ENCODE results near the gene PPP6R1. TPM values are rescaled to one million over a fixed set of nuclear protein-coding genes. Genes with fewer than 3 reads are reported as not detected.

The PPP6R1 gene
- polyA plus RNA-seq, 3 donors, result 16.9 to 91.3 (median 22.0) TPM

DNA sequence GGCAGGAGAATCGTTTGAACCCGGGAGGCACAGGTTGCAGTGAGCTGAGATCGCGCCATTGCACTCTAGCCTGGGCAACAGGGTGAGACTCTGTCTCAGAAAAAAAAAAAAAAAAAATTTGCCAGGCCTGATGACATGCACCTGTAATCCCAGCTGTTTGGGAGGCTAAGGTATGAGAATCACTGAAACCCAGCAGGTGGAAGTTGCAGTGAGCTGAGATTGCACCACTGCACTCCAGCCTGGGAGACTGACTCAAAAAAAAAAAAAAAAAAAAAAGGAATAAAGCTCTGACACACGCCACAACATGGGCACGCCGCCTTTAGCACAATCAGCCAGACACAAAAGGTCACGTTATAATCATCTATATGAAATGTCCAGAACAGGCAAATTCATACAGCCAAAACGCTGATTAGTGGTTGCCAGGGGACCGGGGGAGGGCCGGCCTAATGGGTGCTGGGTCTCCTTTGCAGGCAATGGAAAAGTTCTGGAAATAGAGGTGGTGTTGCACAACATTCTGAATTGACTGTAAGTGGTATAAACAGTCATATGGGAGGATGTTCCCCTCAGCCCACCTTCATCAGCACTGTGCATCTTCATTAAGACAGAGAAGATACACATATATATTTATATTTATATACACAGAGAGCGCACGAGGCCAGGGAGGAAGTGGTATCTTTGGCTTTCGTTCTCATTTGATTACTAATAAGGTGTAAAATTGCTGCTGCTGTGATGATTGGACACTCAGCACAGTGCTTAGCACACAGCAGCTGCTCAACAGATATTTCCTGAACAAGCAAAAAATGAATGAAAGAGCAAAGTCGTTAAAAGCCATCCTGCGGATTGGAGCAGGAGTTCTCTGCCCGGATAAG is 17.3 kb upstream of the PPP6R1 start:
- WGBS (ENCODE audit: insufficient coverage), result 95% methylated on average over 7 of the region's 17 CpGs
- TF ChIP-seq, protein P1, sequence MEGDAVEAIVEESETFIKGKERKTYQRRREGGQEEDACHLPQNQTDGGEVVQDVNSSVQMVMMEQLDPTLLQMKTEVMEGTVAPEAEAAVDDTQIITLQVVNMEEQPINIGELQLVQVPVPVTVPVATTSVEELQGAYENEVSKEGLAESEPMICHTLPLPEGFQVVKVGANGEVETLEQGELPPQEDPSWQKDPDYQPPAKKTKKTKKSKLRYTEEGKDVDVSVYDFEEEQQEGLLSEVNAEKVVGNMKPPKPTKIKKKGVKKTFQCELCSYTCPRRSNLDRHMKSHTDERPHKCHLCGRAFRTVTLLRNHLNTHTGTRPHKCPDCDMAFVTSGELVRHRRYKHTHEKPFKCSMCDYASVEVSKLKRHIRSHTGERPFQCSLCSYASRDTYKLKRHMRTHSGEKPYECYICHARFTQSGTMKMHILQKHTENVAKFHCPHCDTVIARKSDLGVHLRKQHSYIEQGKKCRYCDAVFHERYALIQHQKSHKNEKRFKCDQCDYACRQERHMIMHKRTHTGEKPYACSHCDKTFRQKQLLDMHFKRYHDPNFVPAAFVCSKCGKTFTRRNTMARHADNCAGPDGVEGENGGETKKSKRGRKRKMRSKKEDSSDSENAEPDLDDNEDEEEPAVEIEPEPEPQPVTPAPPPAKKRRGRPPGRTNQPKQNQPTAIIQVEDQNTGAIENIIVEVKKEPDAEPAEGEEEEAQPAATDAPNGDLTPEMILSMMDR (IDR thresholded peaks at IDR 0.05), result no peak
- intact Hi-C loops (cut with micrococcal nuclease), result no loop called here
- Histone ChIP-seq H3K27ac (ENCODE audit: low read depth in 1 of 2, low read length in 2 of 2) (peak overlapping the region; percentile 59 to 69), H4K20me1 (ENCODE audit: insufficient read depth, low read length) (no peaks in the 10 kb centered on the region), H3K4me3 (replicated peaks in 1 of 3; ENCODE audit: low read depth in 2 of 3, low read length in 3 of 3) (peak overlapping the region in 1 of 3 experiments; percentile 19), H3K36me3 (replicated peaks in 1 of 2; ENCODE audit: control insufficient read depth in 1 of 2, insufficient read depth in 2 of 2, low read length in 2 of 2) (peaks cover 7 to 30% of the 10 kb centered on the region in 2 donors), H3K27me3 (ENCODE audit: control insufficient read depth in 2 of 2, insufficient read depth in 2 of 2, low read length in 2 of 2) (no peaks in the 10 kb centered on the region), H3K4me1 (ENCODE audit: control insufficient read depth in 1 of 2, insufficient read depth in 2 of 2, low read length in 2 of 2) (peaks cover 30 to 39% of the 10 kb centered on the region in 2 donors), H3K79me2 (ENCODE audit: insufficient read depth, low read length) (peaks cover 4% of the 10 kb centered on the region), H2AFZ (ENCODE audit: insufficient read depth, low read depth, low read length, poor library complexity, severe bottlenecking) (no peak overlapping the region), H3K9me3 (replicated peaks in 1 of 2; ENCODE audit: control insufficient read depth in 1 of 2, insufficient read depth in 1 of 2, low read length in 2 of 2) (no peaks in the 10 kb centered on the region), H3K4me2 (replicated peaks; ENCODE audit: extremely low read depth, low read length, poor library complexity, severe bottlenecking) (peak overlapping the region; percentile 12), H3K9ac (ENCODE audit: insufficient read depth, low read length, poor library complexity, severe bottlenecking) (no peak overlapping the region)
- peaks cover 37 to 47% of the 10 kb centered on the region in 2 donors for H3K36me3 Mint-ChIP-seq
- no peak overlapping the region for H3K4me3 Mint-ChIP-seq
- peaks cover 33% of the 10 kb centered on the region for H3K4me1 Mint-ChIP-seq
- peaks cover 0 to 7% (median 0%) of the 10 kb centered on the region in 3 donors for H3K27me3 Mint-ChIP-seq (ENCODE audit: low read depth in 3 of 3)
- peaks cover 0 to 2% (median 0%) of the 10 kb centered on the region in 7 donors for H3K9me3 Mint-ChIP-seq
- peak overlapping the region; percentile 67 to 90 (median 86) for H3K27ac Mint-ChIP-seq
- DNase-seq, result no peak

DNA sequence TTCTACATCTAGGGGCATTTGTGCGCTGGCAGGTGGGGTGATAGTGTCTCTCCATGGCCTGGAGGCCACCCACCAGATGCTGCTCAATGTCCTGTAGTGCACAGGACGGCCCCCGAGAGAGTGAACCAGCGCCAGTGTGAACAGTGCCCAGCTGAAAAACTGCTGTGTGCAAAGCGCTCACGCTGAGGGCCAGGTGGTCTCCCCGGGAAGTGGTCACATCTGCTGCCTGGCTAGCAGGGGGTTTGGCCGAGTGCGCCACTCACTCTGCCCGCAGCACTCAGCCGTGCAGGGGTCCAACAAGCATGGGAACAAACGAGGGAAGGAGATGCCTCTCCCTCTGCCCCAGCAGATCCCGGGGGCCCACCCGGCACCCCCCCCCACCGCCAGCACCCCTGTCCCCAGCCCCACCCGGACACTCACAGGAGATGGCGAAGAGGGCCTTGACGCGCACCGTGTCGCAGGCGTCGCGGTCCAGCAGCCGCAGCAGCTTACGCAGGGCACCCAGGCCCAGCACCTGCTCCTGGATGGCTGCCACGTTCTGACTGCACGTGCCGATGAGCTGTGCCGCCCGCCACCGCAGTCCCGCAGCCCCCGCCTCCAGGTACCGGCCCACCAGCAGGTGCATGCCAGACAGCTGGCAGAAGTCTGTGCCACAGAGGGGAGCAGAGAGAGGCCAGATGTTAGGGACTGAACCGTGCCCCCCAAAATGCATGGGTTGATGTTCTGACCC is 15.3 kb upstream of the PPP6R1 start:
- Histone ChIP-seq H3K4me3 (replicated peaks in 1 of 3; ENCODE audit: low read depth in 2 of 3, low read length in 3 of 3) (no peak overlapping the region), H4K20me1 (ENCODE audit: insufficient read depth, low read length) (no peaks in the 10 kb centered on the region), H3K9me3 (replicated peaks in 1 of 2; ENCODE audit: control insufficient read depth in 1 of 2, insufficient read depth in 1 of 2, low read length in 2 of 2) (no peaks in the 10 kb centered on the region), H3K36me3 (replicated peaks in 1 of 2; ENCODE audit: control insufficient read depth in 1 of 2, insufficient read depth in 2 of 2, low read length in 2 of 2) (peaks cover 7 to 34% of the 10 kb centered on the region in 2 donors), H3K4me2 (replicated peaks; ENCODE audit: extremely low read depth, low read length, poor library complexity, severe bottlenecking) (no peak overlapping the region), H3K79me2 (ENCODE audit: insufficient read depth, low read length) (no peaks in the 10 kb centered on the region), H3K27me3 (ENCODE audit: control insufficient read depth in 2 of 2, insufficient read depth in 2 of 2, low read length in 2 of 2) (no peaks in the 10 kb centered on the region), H3K4me1 (ENCODE audit: control insufficient read depth in 1 of 2, insufficient read depth in 2 of 2, low read length in 2 of 2) (peaks cover 18 to 21% of the 10 kb centered on the region in 2 donors), H3K9ac (ENCODE audit: insufficient read depth, low read length, poor library complexity, severe bottlenecking) (no peak overlapping the region), H2AFZ (ENCODE audit: insufficient read depth, low read depth, low read length, poor library complexity, severe bottlenecking) (no peak overlapping the region), H3K27ac (ENCODE audit: low read depth in 1 of 2, low read length in 2 of 2) (no peak overlapping the region)
- DNase-seq, result no peak
- Mint-ChIP-seq H3K4me1 (peaks cover 20% of the 10 kb centered on the region), H3K9me3 (no peaks in the 10 kb centered on the region), H3K27ac (no peak overlapping the region), H3K36me3 (peaks cover 38 to 61% of the 10 kb centered on the region in 2 donors), H3K27me3 (ENCODE audit: low read depth in 3 of 3) (peaks cover 0 to 5% (median 0%) of the 10 kb centered on the region in 3 donors), H3K4me3 (no peak overlapping the region)
- TF ChIP-seq, protein P1 (IDR thresholded peaks at IDR 0.05), result no peak
- 97% methylated on average over 27 of the region's 36 CpGs for WGBS (ENCODE audit: insufficient coverage)
- intact Hi-C loops (cut with micrococcal nuclease), result no loop called here

All from CD14-positive monocyte (primary cell).